GM12878 (cell line): ENCODE measurements around the gene PABPN1. TPM values are rescaled to one million over a fixed set of nuclear protein-coding genes. Genes with fewer than 3 reads are reported as not detected.
A peak's percentile ranks its signal among the peaks of the same experiment; 100 is the strongest.

Source experiments
- ATAC-seq: fragments of 200-7000 bp; cut with Tn5 transposase; 3 replicates; pipeline ENCODE4 v1.9.1; 2020; ENCODE audit warnings: mild to moderate bottlenecking, moderate library complexity
- BruUV-seq: library from RNA; stranded (reverse); fragments of 400-500 nt; replicated peaks from 2 replicates; lab custom pipeline; 2021; lab: Mats Ljungman, UMichigan
- CTCF ChIA-PET: fragments of 300-600 bp; sonication (Branson Sonifier 250); formaldehyde crosslinking; extraction: SDS; loops from one replicate; lab custom pipeline; 2021; ENCODE audit warnings: inconsistent platforms; lab: Yijun Ruan, JAX
- POLR2A ChIA-PET: fragments of 350-600 bp; formaldehyde crosslinking; extraction: SDS; loops from one replicate; lab custom pipeline; 2021; ENCODE audit warnings: inconsistent platforms; lab: Charles Lee
- RAD21 ChIA-PET: fragments of 300-600 bp; sonication (Branson Sonifier 250); formaldehyde crosslinking; loops from one replicate; lab custom pipeline; 2023; ENCODE audit warnings: antibody characterized with exemption; ENCODE audit not compliant: unreplicated experiment; lab: Charles Lee
- SMC1A ChIA-PET: fragments of 300-600 bp; sonication (Branson Sonifier 250); formaldehyde crosslinking; loops from one replicate; lab custom pipeline; 2023; ENCODE audit not compliant: unreplicated experiment, uncharacterized antibody; lab: Charles Lee
- DNase-seq: peaks from one replicate; pipeline ENCODE4 v3.0.0-alpha.2; 2011; ENCODE audit warnings: low read depth, low spot score
- FAIRE-seq: peaks from 3 replicates; lab custom pipeline; 2011; peaks lifted over from hg19 to GRCh38; lab: Jason Lieb, UNC
- H2AFZ ChIP-seq: 2 replicates; pipeline ENCODE4 v1.6.0; 2011; ENCODE audit warnings: low read depth, low read length, control low read depth; ENCODE audit not compliant: control insufficient read depth
- H3K27ac ChIP-seq: 2 replicates; pipeline ENCODE4 v1.5.1; 2011; ENCODE audit warnings: control low read depth; ENCODE audit not compliant: control insufficient read depth, insufficient read depth
- H3K27me3 ChIP-seq, 2 experiments: replicated peaks in 1 of 2; 2 replicates each; pipeline versions ENCODE4 v1.6.0 to v1.6.1; 2011; ENCODE audit warnings: low read length in 1 of 2; ENCODE audit not compliant: control insufficient read depth in 2 of 2, insufficient read depth in 2 of 2
- H3K36me3 ChIP-seq, 2 experiments: 2 replicates each; pipeline ENCODE4 v1.5.1; 2011; ENCODE audit warnings: low read length in 1 of 2; ENCODE audit not compliant: control insufficient read depth in 2 of 2, insufficient read depth in 2 of 2
- H3K4me1 ChIP-seq: 2 replicates; pipeline ENCODE4 v1.6.1; 2011; ENCODE audit warnings: mild to moderate bottlenecking, low read length, moderate library complexity, mixed read lengths; ENCODE audit not compliant: control insufficient read depth, insufficient read depth
- H3K4me2 ChIP-seq: 2 replicates; pipeline ENCODE4 v1.6.0; 2011; ENCODE audit warnings: control low read depth; ENCODE audit not compliant: control insufficient read depth, insufficient read depth
- H3K4me3 ChIP-seq: fragments of 200-600 bp; sonication (generic); 2 replicates; pipeline ENCODE4 v1.5.1; 2016
- H3K79me2 ChIP-seq: 2 replicates; pipeline ENCODE4 v1.6.0; 2011; ENCODE audit warnings: low read length; ENCODE audit not compliant: control insufficient read depth, insufficient read depth
- H3K9ac ChIP-seq: 2 replicates; pipeline ENCODE4 v1.8.0; 2011; ENCODE audit warnings: low read length, control low read depth, mixed read lengths; ENCODE audit not compliant: control insufficient read depth, insufficient read depth
- H3K9me3 ChIP-seq: replicated peaks from 3 replicates; pipeline ENCODE4 v1.5.1; 2011; ENCODE audit warnings: mild to moderate bottlenecking, low read length; ENCODE audit not compliant: control insufficient read depth, insufficient read depth
- H4K20me1 ChIP-seq: 2 replicates; pipeline ENCODE4 v1.6.0; 2011; ENCODE audit not compliant: control insufficient read depth, insufficient read depth
- CBFB ChIP-seq: IDR thresholded peaks from 2 replicates; pipeline ENCODE4 v1.6.1; 2016; ENCODE audit warnings: antibody characterized with exemption, low read depth
- E2F8 ChIP-seq: fragments of 450-650 bp; IDR thresholded peaks from 2 replicates; pipeline ENCODE4 v1.6.1; 2018; ENCODE audit warnings: mild to moderate bottlenecking, low read depth, moderate library complexity; ENCODE audit not compliant: partially characterized antibody
- HDGF ChIP-seq: fragments of 450-650 bp; IDR thresholded peaks from 2 replicates; pipeline ENCODE4 v1.6.1; 2016; ENCODE audit warnings: antibody characterized with exemption
- RCOR1 ChIP-seq: conservative IDR thresholded peaks from 2 replicates; pipeline ENCODE4 v1.6.1; 2012; ENCODE audit warnings: low read depth, low read length, improper control_type of control experiment
- ZNF24 ChIP-seq: fragments of 450-650 bp; IDR thresholded peaks from 2 replicates; pipeline ENCODE4 v1.6.1; 2017; ENCODE audit warnings: antibody characterized with exemption, mild to moderate bottlenecking
- WGBS: methylation state at CpG from one replicate; pipeline ENCODE4 v1.1.6; 2016; ENCODE audit warnings: low lambda C conversion rate; ENCODE audit not compliant: insufficient replicate concordance, insufficient coverage; ENCODE audit errors: missing lambda C conversion rate; 5-methylcytosine and 5-hydroxymethylcytosine counted together
- in situ Hi-C: fragments of 300-500 bp; cut with MboI; formaldehyde crosslinking; loops from 9 replicates; pipeline ENCODE4 v1.14.3; 2018; ENCODE audit warnings: mixed read lengths
- intact Hi-C: fragments of 100-400 bp; cut with micrococcal nuclease; formaldehyde crosslinking; loops from one replicate; pipeline ENCODE4 v1.14.2; 2022; ENCODE audit not compliant: unreplicated experiment
- polyA plus RNA-seq, 11 experiments: library from polyadenylated mRNA; depleted of rRNA in 4 of 11; unstranded in 6 of 11; stranded (reverse) in 5 of 11; fragments of >200 nt; fragmentation: Nextera tagmentation in 4 of 11; fragmentation: Illumina TruSeq in 1 of 11; extraction: Ambion mirVana in 4 of 11; extraction: Trizol in 1 of 11; gene quantifications; 1 replicate in 1 of 11; 2 replicates in 10 of 11; pipeline versions ENCODE4 v1.2.1 to v1.2.3, GENCODE V29; 2011 to 2016; ENCODE audit warnings: inconsistent platforms in 2 of 11, missing spikeins in 2 of 11, low read depth in 1 of 11
- total RNA-seq, 4 experiments: library from RNA; depleted of rRNA in 3 of 4; stranded (reverse); fragments of >200 nt in 3 of 4; fragmentation: Illumina TruSeq in 1 of 4; extraction: Trizol in 1 of 4; gene quantifications; 2 replicates each; pipeline versions ENCODE4 v1.2.1 to v1.2.3, GENCODE V29; 2013 to 2021
- TF ChIP-seq, protein P1 (sequence below): fragments of 450-650 bp; IDR thresholded peaks from 2 replicates; pipeline ENCODE4 v1.6.1; 2017; ENCODE audit warnings: mild to moderate bottlenecking
- TF ChIP-seq, protein P2 (sequence below): IDR thresholded peaks from 2 replicates; pipeline ENCODE4 v1.6.1; 2012; ENCODE audit warnings: low read depth, low read length, improper control_type of control experiment

PABPN1 gene
- total and polyA plus RNA-seq, 10 of the 15 experiments (the other 5 are each of a cell fraction or from before 2014, with no cell fraction given): 31.3 to 248 (median 103) TPM

DNA sequence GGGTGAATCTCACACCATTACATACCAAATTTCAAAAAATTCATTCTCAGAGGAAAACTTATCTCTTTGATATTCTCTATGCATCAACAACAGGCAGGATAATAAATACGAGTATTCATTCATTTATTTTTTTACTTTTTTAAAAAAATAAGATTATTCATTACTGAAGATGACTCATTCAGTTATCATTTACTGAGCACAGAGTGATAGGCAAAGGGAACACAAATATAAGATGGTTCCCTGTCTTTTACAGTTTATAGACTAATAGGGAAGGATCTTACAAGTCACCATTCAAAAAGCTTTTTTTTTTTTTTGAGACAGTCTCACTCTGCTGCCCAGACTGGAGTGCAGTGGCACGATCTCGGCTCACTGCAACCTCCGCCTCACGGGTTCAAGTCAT lies 5.0 kb upstream of the PABPN1 start:
- H3K4me1 ChIP-seq: peaks cover 6% of the 10 kb centered on the region
- no peak overlapping the region for H3K4me2 ChIP-seq
- no peak for ATAC-seq
- ChIA-PET SMC1A (interaction anchor here (1.7 kb wide), 1 partner anchor 9 kb away, joined by 3 read pairs; no protein-coding TSS in a partner anchor), POLR2A (interaction anchor here (0.6 to 0.7 kb wide), 2 partner anchors 13 to 24 kb away, joined by 3 to 5 read pairs; no protein-coding TSS in a partner anchor), CTCF (interaction anchor here (1.7 kb wide), 1 partner anchor 10 kb away, joined by 9 read pairs; the partner anchor contains the start of gene BCL2L2), RAD21 (no interaction called here)
- intact Hi-C loops: no loop called here
- in situ Hi-C loops: loop anchor here (25.0 kb wide), 1 partner anchor 796 kb away; the partner anchor contains the start of genes DCAF11 and NRL
- FAIRE-seq: no peak
- TF ChIP-seq CBFB: no peak
- peaks cover 0 to 5% of the 10 kb centered on the region in 2 experiments; a peak in 1 of 4 replicates for H3K36me3 ChIP-seq
- H3K9ac ChIP-seq: no peak overlapping the region
- BruUV-seq: no TSS peak
- H2AFZ ChIP-seq: no peak overlapping the region
- no peak overlapping the region for H3K4me3 ChIP-seq
- WGBS: 80% methylated on average over 5 of the region's 5 CpGs
- no peaks in the 10 kb centered on the region for H3K79me2 ChIP-seq
- no peak overlapping the region for H3K27ac ChIP-seq
- H4K20me1 ChIP-seq: no peaks in the 10 kb centered on the region
- no peak for DNase-seq
- H3K9me3 ChIP-seq: no peaks in the 10 kb centered on the region
- no peaks in the 10 kb centered on the region for H3K27me3 ChIP-seq

- CTCF ChIA-PET: interaction anchor here (0.6 to 7.2 kb wide), 14 partner anchors 9 to 390 kb away, joined by 3 to 77 read pairs (median 6); partner anchors contain the start of genes ACIN1, BCL2L2, C14orf119 and HOMEZ
- no peak for TF ChIP-seq E2F8
- no peak for TF ChIP-seq RCOR1
- TF ChIP-seq, protein P1, sequence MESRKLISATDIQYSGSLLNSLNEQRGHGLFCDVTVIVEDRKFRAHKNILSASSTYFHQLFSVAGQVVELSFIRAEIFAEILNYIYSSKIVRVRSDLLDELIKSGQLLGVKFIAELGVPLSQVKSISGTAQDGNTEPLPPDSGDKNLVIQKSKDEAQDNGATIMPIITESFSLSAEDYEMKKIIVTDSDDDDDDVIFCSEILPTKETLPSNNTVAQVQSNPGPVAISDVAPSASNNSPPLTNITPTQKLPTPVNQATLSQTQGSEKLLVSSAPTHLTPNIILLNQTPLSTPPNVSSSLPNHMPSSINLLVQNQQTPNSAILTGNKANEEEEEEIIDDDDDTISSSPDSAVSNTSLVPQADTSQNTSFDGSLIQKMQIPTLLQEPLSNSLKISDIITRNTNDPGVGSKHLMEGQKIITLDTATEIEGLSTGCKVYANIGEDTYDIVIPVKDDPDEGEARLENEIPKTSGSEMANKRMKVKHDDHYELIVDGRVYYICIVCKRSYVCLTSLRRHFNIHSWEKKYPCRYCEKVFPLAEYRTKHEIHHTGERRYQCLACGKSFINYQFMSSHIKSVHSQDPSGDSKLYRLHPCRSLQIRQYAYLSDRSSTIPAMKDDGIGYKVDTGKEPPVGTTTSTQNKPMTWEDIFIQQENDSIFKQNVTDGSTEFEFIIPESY: peak; percentile 93; the same call in 1 of the 2 replicates
- no peak for TF ChIP-seq ZNF24
- no peak for TF ChIP-seq HDGF
- TF ChIP-seq, protein P2, sequence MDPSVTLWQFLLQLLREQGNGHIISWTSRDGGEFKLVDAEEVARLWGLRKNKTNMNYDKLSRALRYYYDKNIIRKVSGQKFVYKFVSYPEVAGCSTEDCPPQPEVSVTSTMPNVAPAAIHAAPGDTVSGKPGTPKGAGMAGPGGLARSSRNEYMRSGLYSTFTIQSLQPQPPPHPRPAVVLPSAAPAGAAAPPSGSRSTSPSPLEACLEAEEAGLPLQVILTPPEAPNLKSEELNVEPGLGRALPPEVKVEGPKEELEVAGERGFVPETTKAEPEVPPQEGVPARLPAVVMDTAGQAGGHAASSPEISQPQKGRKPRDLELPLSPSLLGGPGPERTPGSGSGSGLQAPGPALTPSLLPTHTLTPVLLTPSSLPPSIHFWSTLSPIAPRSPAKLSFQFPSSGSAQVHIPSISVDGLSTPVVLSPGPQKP: no peak
These were observed 1.3 kb upstream of the PABPN1 start for GRCh38 chr14:23319746-23320583.

More at GRCh38 chr14:23319746-23320583, 1.3 kb upstream of the PABPN1 start:
- BruUV-seq: TSS peak; percentile 97
- H3K9me3 ChIP-seq: no peaks in the 10 kb centered on the region
- WGBS: 95% methylated on average over 17 of the region's 17 CpGs
- RAD21 ChIA-PET: interaction anchor here (1.7 to 4.1 kb wide), 5 partner anchors 16 to 225 kb away, joined by 5 to 103 read pairs (median 9); partner anchors contain the start of genes ACIN1, BCL2L2, C14orf119 and HOMEZ
- peaks cover 23% of the 10 kb centered on the region for H3K79me2 ChIP-seq
- no peaks in the 10 kb centered on the region; the same call in 1 of the 2 replicates for H4K20me1 ChIP-seq
- peak overlapping the region; percentile 99 for H3K4me2 ChIP-seq
- in situ Hi-C loops: loop anchor here (5.0 to 25.0 kb wide), 2 partner anchors 237 to 792 kb away; partner anchors contain the start of genes DCAF11, NRL and THTPA
- peaks cover 8 to 20% of the 10 kb centered on the region in 2 experiments for H3K36me3 ChIP-seq
- peaks cover 13% of the 10 kb centered on the region for H3K4me1 ChIP-seq
- peak overlapping the region; percentile 79 for H3K4me3 ChIP-seq
- SMC1A ChIA-PET: interaction anchor here (0.9 to 4.5 kb wide), 9 partner anchors 10 to 249 kb away, joined by 4 to 48 read pairs (median 10); partner anchors contain the start of genes BCL2L2 and PPP1R3E
- peak overlapping the region; percentile 82 for H3K27ac ChIP-seq
- FAIRE-seq (no peak), ATAC-seq (no peak), DNase-seq (no peak)
- H3K9ac ChIP-seq: peak overlapping the region; percentile 69
- no peaks in the 10 kb centered on the region for H3K27me3 ChIP-seq
- H2AFZ ChIP-seq: peak overlapping the region; percentile 79
- POLR2A ChIA-PET: interaction anchor here (0.6 to 6.3 kb wide), 14 partner anchors 10 to 827 kb away, joined by 3 to 98 read pairs (median 4); partner anchors contain the start of genes ACIN1, BCL2L2, C14orf119 and HOMEZ
- intact Hi-C loops: loop anchor here (5.0 kb wide), 2 partner anchors 147 to 237 kb away; partner anchors contain the start of genes NGDN and THTPA
